Stimulated activated CD4-positive, alpha-beta T cell treated with anti-CD3 and anti-CD28 coated beads, TNF-alpha, amount 100 ng/mL, for 48 hours (primary cell): Measurements from ENCODE around the gene LMNTD1.
"Not testable (repeated sequence)": the region's sequence is repeated elsewhere in the genome, so short reads cannot be mapped to it uniquely, and the experiment has no call there.

Experiments used
- DNase-seq, 3 donors: peaks; one replicate each; pipeline ENCODE4 v3.0.0-alpha.2; 2020; ENCODE audit warnings: low read depth in 3 of 3

LMNTD1 gene

GRCh38 chr12:25491396-25492325 lies 61.4 kb downstream of the LMNTD1 start:
- DNase-seq: no peak

- DNase-seq: not testable (repeated sequence)
These were observed 63.9 kb downstream of the LMNTD1 start for GRCh38 chr12:25488956-25489870.

- no peak for DNase-seq
These were observed 70.5 kb downstream of the LMNTD1 start for GRCh38 chr12:25482625-25483024.

GRCh38 chr12:25480145-25480544 lies 72.9 kb downstream of the LMNTD1 start:
- no peak for DNase-seq

- no peak for DNase-seq
These were observed 75.9 kb downstream of the LMNTD1 start for GRCh38 chr12:25477217-25477616.

GRCh38 chr12:25472453-25472852 lies 80.6 kb downstream of the LMNTD1 start:
- no peak for DNase-seq

GRCh38 chr12:25469861-25470260 lies 83.2 kb downstream of the LMNTD1 start:
- DNase-seq: no peak

GRCh38 chr12:25469368-25469767 lies 83.7 kb downstream of the LMNTD1 start:
- no peak for DNase-seq

GRCh38 chr12:25463521-25463920 lies 89.6 kb downstream of the LMNTD1 start:
- no peak for DNase-seq

GRCh38 chr12:25463005-25463404 lies 90.1 kb downstream of the LMNTD1 start:
- DNase-seq: no peak

- DNase-seq: no peak
These were observed 93.5 kb downstream of the LMNTD1 start for GRCh38 chr12:25459541-25459951.

- DNase-seq: no peak
These were observed 95.0 kb downstream of the LMNTD1 start for GRCh38 chr12:25458047-25458552.

GRCh38 chr12:25456474-25456873 lies 96.6 kb downstream of the LMNTD1 start:
- no peak for DNase-seq

GRCh38 chr12:25455696-25456095 lies 97.4 kb downstream of the LMNTD1 start:
- DNase-seq: no peak

GRCh38 chr12:25449007-25449406 lies 104.1 kb downstream of the LMNTD1 start:
- DNase-seq: no peak

- DNase-seq: no peak
These were observed 106.0 kb downstream of the LMNTD1 start for GRCh38 chr12:25447046-25447445.

- DNase-seq: no peak
These were observed 114.4 kb downstream of the LMNTD1 start for GRCh38 chr12:25438638-25439037.

- peak in 1 of 3 donors; percentile 15 for DNase-seq
These were observed 116.7 kb downstream of the LMNTD1 start for GRCh38 chr12:25436206-25437030.

GRCh38 chr12:25435431-25435830 lies 117.7 kb downstream of the LMNTD1 start:
- DNase-seq: no peak

- no peak for DNase-seq
These were observed 118.6 kb downstream of the LMNTD1 start for GRCh38 chr12:25434515-25434914.

- DNase-seq: no peak
These were observed 119.3 kb downstream of the LMNTD1 start for GRCh38 chr12:25433581-25434325.
